GM21723 (cell line): ENCODE results near the gene OR10W1.
A peak's percentile ranks its signal among the peaks of the same experiment; 100 is the strongest.

Experiments used
- ATAC-seq: cut with Tn5 transposase; IDR thresholded peaks from one replicate; pipeline ENCODE4 v1.9.1; 2021; ENCODE audit warnings: mild to moderate bottlenecking, moderate library complexity; ENCODE audit not compliant: unreplicated experiment

OR10W1 gene, protein sequence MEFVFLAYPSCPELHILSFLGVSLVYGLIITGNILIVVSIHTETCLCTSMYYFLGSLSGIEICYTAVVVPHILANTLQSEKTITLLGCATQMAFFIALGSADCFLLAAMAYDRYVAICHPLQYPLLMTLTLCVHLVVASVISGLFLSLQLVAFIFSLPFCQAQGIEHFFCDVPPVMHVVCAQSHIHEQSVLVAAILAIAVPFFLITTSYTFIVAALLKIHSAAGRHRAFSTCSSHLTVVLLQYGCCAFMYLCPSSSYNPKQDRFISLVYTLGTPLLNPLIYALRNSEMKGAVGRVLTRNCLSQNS

DNA sequence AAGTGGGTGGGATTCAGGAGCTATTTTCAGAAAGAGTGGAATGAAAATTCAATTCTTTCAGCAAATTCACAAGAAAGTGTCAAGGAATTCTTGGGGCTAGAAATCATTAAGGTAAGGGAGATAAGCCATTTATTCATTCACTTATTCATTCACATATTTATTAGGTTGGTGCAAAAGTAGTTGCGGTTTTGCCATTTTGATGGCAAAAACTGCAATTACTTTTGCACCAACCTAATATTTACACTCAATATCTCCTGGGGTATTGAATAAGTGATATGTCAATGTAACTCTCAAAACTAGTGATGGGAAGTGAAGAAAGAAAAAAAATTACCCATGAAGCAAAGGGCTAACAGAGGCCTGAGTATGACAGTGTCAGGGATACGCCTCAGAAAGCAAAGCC lies at the start of gene OR10W1:
Gene OR10W1 (minus strand): TSS at position 119 of the 400 bp plus-strand sequence. CDS start 402 bp downstream, outside the sequence.
- no peak for ATAC-seq

DNA sequence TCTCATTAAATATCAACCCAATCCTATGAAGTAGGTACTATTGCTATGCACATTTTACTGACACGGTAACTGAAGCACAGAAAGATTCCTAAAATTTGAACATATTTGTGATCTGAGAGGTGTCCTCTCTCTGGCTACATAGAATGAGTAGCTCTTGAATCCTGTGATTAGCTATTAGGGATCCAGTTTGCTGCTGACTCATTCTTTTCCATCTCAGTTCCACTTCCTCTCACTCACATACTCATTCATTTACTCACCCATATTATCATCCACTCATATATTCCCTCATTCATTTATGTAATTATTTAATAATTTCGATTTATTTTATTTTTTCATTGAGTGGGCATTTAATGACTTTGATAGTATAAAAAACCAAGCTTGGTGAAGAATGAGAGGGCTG lies 48.1 kb upstream of the OR10W1 start:
- ATAC-seq = no peak

DNA sequence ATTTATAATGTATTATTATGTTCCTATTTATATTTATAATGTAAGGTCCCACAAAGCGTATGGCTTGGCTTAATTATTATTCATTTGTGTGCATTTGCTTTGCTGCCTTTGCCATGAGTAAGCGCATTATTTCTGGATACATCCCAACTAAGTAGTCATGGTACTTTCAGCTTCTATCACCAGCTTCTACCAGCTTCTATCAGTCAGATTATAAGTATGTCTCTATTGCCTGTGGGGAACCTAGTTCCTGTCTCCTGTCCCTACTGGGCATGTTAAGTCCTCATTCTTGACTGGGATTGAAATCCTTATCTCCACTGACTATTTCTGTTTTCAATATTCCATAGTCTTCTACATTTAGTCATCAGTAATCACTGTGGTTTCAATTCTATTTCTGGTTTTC lies 33.5 kb upstream of the OR10W1 start:
- ATAC-seq = no peak

DNA sequence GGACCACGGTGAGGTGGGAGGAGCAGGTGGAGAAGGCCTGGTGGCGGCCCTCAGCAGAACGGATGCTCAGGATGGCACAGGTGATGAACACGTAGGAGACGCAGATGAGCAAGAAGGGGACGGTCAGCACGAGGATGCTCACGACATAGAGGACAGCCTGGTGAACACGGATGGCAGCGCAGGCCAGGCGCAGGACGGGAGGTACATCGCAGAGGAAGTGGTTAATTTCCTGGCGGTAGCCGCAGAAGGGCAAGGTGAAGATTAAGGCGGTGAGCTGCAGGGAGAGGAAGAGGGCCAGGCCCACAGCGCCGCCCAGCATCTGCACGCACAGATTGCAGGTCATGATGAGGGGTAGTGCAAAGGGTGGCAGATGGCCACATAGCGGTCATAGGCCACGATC lies 24.0 kb upstream of the OR10W1 start:
- no peak for ATAC-seq

DNA sequence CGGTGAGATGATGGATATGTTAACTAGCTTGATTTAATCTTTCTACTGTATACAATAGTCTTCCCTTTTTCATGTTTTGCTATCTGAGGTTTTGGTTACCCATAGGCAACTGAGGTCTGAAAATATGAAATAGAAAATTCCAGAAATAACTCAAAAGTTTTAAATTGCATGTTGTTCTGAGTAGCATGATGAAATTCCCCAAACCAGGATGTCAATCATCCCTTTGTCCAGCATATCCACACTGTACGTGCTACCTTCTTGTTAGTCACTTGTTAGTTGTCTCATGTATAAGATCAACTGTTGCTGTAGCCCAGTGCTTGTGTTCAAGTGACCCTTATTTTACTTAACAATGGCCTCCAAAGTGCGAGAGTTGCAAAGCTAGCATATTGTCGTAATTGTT lies 21.2 kb upstream of the OR10W1 start:
- no peak for ATAC-seq

DNA sequence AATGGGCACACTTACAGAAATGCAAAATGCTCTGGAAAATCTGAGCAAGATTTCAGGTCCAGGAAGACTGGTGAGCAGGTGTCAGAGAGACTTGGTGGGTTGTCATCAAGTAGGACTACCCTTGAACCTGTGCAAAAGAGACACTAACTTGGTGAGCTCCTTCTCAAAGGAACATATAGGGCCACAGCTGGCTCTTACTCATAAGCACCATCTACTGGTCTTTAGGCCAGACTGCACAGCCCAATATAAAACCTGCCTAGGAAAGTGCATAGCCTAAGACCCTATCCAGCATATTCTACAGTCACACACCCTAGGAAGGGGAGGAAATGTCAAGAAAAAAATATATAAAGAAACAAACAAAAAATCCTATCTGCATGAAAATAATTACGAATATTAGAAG lies 18.2 kb upstream of the OR10W1 start:
- peak; percentile 80 for ATAC-seq

DNA sequence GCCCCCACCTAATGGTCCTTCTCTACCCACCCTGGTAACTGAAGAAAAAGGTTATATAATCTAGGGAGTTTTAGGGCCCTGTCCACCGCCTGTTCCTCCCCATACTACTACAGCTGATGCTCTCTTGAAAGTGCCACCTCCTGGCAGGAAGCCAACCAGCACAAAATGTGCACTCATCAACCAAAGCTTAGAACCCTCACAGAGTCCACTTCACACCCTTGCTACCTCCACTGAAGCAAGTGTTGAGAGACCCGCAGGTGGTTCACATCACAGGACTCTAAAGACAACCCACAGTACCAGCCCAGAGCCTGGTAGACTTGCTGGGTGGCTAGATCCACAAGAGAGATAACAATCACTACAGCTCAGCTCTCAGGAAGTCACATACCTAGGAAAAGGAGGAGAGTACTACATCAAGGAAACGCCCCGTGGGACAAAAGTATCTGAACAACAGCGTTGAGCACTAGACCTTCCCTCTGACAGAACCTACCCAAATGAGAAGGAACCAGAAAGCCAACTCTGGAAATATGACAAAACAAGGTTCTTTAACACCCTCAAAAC lies 17.5 kb upstream of the OR10W1 start:
- ATAC-seq = no peak

DNA sequence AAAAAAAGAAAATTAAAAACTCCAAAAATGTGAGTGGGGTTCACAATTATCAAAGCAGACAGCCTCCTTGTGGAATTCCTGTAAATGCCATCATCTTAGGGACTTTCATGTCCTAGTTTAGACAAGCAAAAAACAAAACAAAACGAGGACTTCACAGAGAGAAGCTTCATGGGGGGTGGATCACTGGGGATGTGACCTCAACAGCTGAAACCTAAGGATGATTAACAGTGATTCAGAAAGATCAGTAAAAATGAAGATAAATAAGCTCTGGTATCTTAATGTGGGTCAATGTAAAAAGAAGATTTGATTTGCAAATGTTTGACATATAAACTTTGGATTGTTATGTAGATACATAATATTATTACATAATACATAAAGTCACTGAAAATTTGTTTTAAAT lies 8.1 kb upstream of the OR10W1 start:
- ATAC-seq = no peak

DNA sequence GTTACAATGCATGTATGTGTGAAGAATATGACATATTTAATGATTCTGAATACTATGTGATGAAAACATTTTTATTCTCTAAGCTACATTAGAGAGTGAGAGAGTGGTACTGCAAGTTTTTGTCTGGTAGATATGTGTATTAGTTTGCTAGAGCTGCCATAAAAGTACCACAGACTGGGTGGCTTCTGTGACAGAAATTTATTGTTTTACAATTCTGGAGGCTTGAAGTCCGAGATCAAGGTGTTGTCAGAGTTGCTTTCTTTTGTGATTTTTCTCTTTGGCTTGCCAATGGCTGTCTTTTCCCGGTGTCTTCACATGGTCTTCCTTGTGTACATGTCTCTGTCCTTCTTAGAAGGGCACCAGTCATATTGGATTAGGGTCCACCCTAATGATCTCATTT lies 6.9 kb upstream of the OR10W1 start:
- ATAC-seq = no peak

DNA sequence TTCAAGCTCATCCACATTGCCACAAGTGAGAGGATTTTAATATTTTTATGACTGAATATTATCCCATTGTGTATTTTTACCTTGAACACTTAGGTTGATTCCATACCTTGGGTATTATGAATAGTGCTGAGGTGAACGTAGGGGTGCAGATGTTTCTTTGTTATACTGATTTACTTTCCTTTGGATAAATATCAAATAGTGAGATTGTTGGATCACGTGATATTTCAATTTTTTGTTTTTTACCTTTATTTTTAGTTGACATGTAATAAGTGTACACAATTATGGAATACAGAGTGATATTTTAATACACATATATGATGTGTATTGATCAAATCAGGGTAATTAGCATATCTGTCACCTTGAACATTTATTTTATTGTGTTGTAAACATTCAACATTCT lies 8.1 kb downstream of the OR10W1 start:
- ATAC-seq = no peak

DNA sequence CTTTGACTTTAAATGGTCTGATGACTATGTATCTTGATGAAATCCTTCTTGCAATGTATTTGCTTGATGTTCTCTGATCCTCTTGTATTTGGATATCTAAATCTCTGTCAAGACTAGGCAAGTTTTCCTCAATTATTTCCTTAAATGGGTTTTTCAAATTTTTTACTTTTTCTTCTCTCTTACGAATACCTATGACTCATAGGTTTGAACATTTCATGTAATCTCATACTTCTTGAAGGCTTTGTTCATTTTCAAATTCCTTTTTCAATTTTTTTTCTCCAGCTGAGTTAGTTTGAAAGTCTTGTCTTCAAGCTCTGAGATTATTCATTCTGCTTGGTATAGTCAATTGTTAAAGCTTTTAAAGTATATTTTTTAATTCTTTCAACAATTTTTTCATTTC lies 13.1 kb downstream of the OR10W1 start:
- ATAC-seq = no peak

DNA sequence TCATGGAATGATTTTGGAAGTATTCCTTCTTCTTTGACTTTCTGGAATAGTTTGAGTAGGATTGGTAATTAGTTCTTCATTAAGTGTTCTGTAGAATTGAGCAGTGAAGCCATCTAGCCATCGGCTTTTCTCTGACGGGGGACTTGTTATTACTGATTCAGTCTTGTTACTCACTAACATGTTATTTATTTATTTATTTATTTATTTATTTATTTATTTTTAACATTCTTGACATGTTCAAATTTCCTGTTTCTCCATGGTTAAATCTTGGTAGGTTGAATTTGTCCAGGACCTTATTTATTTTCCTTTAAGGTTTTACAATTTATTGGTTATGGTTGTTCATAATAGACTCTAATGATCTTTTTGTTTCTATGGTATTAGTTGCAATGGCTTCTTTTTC lies 24.1 kb downstream of the OR10W1 start:
- no peak for ATAC-seq

DNA sequence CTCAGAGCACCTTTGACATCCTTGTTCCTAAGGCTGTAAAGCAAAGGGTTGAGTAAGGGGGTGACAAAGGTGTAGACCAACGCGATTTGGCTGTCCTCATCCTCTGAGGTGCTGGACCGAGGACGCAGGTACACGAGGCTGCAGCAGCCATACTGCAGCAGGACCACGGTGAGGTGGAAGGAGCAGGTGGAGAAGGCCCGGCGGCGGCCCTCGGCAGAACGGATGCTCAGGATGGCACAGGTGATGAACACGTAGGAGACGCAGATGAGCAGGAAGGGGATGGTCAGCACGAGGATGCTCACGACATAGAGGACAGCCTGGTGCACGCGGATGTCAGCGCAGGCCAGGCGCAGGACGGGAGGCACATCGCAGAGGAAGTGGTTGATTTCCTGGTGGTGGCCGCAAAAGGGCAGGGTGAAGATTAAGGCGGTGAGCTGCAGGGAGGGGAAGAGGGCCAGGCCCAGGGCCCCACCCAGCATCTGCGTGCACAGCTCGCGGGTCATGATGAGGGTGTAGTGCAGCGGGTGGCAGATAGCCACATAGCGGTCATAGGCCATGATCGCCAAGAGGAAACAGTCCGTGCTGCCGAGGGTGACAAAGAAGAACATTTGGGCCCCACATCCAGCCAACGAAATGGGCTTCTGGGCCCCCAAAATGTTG lies 40.0 kb downstream of the OR10W1 start:
- ATAC-seq = no peak

DNA sequence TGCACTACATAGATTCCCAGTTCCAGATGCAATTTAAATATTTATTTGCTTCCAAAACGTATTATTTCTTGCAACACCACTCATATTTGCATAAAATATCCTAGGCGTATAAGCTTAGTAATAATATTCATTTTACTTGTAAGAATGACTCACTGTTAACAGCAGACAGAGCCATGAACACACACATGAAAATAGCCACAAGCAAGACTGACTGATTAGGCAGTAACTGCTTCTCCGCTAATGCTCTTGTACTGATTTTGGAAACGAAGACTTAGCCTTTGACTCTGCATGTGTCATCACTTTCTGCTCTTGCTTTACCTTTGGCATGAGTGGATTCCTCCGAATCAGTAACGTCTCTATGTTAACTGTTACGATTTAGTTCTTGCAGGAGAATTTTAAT lies 45.3 kb downstream of the OR10W1 start:
- ATAC-seq = no peak
